ENCODE measurements around the gene DCUN1D3. TPM values are rescaled to one million over a fixed set of nuclear protein-coding genes. Genes with fewer than 3 reads are reported as not detected.
"Not testable (repeated sequence)": the region's sequence is repeated elsewhere in the genome, so short reads cannot be mapped to it uniquely, and the experiment has no call there.

Gene DCUN1D3, protein sequence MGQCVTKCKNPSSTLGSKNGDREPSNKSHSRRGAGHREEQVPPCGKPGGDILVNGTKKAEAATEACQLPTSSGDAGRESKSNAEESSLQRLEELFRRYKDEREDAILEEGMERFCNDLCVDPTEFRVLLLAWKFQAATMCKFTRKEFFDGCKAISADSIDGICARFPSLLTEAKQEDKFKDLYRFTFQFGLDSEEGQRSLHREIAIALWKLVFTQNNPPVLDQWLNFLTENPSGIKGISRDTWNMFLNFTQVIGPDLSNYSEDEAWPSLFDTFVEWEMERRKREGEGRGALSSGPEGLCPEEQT
- 9.2 TPM for polyA plus RNA-seq (2013, experiment 1 of 2)
- 7.5 TPM for polyA plus RNA-seq (2013, experiment 2 of 2)

DNA sequence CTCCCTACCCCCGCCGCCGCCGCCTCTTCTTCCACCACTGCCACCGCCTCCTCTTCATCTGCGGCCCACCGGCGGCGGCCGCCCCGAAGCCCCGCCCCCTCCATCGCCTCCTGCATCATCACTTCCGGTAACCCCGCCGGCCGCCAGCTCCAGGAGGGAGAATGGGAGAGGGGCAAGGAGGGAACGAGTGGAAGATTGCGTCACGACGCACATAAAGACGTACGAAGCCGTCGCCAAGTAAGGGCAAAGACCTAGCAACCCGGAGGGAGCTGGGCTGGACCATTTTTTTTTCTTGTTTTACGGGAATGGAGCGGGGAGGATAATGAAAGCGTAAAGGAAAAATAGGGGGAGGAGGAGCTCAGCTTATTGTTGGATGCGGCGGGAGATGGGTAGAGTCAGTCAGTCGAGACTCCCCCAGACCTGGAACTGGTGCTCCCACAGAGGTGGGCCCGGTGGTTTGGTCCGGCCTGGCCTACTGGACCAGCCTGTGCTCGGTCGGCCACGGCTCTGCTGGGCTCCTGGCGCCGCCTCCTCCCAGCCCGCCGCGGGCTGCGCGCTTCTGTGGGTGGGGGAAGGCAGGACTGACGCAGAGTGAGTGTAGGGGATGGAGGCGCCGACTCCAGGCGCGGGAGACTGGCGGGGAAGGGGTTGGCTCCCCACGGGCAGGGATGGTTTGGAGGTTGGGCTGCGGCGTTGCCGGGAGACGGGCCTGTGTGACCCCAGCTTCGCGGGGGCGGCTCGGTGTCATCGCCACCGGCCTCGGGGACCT is at the start of gene DCUN1D3, which contains the start of gene LYRM1:
TSS of gene DCUN1D3 (minus strand) at position 60 of the 769 bp plus-strand sequence. CDS start 37,820 bp downstream, outside the sequence.
TSS of gene LYRM1 (plus strand) at position 473 of the 769 bp plus-strand sequence. CDS start 14,785 bp downstream, outside the sequence.
- H3K36me3 ChIP-seq (ENCODE audit: control insufficient read depth, insufficient read depth, low read length) = peaks cover 26% of the 10 kb centered on the region
- WGBS, 2 experiments (ENCODE audit: insufficient coverage in 2 of 2) = 0 to 1% methylated on average over 34 to 44 of the region's 62 CpGs
- no peaks in the 10 kb centered on the region for H3K9me3 ChIP-seq (ENCODE audit: control insufficient read depth, low read length)
- peak within 1 kb of the TSS; percentile 86 for H3K4me3 ChIP-seq (ENCODE audit: extremely low read depth, insufficient read depth, low read length, poor library complexity, severe bottlenecking)
- peaks cover 35% of the 10 kb centered on the region for H3K4me1 ChIP-seq (ENCODE audit: control insufficient read depth, insufficient read depth, low read length, poor library complexity, severe bottlenecking)
- H3K27ac ChIP-seq (ENCODE audit: low read depth, low read length, severe bottlenecking) = peak within 1 kb of the TSS; percentile 98

DNA sequence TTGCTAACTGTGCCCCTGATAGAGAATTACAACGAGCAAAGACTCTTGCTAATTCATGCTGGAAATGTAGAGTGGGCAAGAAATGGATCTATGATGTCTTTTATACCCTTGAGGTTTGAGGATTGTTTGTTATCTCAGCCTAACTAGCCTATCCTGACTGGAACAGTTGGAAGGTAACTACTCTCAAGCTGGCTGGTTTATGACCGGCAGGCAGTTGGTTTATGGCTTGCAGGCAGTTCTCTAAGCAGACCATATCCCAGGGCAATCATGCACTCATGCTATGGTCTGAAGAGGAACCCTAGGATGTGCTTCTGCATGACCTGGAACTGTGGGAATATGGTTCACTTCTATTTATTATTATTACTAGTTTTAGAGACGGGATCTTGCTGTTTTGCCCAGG is 49.5 kb upstream of the DCUN1D3 start:
- H3K4me1 ChIP-seq (ENCODE audit: control insufficient read depth, insufficient read depth, low read length, poor library complexity, severe bottlenecking) = no peaks in the 10 kb centered on the region
- no peak overlapping the region for H3K27ac ChIP-seq (ENCODE audit: low read depth, low read length, severe bottlenecking)
- no peaks in the 10 kb centered on the region for H3K36me3 ChIP-seq (ENCODE audit: control insufficient read depth, insufficient read depth, low read length)
- WGBS, 2 experiments (ENCODE audit: insufficient coverage in 2 of 2) = 97 to 100% methylated on average over 2 to 3 of the region's 3 CpGs
- no peaks in the 10 kb centered on the region for H3K9me3 ChIP-seq (ENCODE audit: control insufficient read depth, low read length)
- H3K4me3 ChIP-seq (ENCODE audit: extremely low read depth, insufficient read depth, low read length, poor library complexity, severe bottlenecking) = no peak overlapping the region

DNA sequence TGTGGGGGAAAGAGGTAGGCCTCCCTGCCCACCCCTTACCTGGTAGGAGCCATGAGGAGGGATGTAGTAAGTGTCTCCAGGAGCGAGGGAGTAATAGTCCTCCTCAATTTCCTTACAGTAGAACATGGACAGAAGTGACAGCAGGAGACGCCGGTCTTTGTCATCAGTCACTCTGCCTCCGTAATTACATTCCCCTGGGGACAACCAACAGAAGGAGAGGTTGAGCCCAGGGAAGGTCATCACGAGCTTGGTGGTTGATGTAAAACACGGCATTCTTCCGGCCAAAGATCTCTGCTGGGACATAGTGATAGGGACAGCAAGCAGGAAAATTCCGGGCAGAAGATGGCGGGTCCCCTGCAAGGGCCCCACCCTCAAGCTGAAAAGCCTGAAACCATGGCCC is 48.3 kb upstream of the DCUN1D3 start:
- 90 to 97% methylated on average over 8 to 9 of the region's 9 CpGs for WGBS, 2 experiments (ENCODE audit: insufficient coverage in 2 of 2)
- H3K4me3 ChIP-seq (ENCODE audit: extremely low read depth, insufficient read depth, low read length, poor library complexity, severe bottlenecking) = no peak overlapping the region
- no peak overlapping the region for H3K27ac ChIP-seq (ENCODE audit: low read depth, low read length, severe bottlenecking)
- H3K9me3 ChIP-seq (ENCODE audit: control insufficient read depth, low read length) = no peaks in the 10 kb centered on the region
- H3K36me3 ChIP-seq (ENCODE audit: control insufficient read depth, insufficient read depth, low read length) = no peaks in the 10 kb centered on the region
- no peaks in the 10 kb centered on the region for H3K4me1 ChIP-seq (ENCODE audit: control insufficient read depth, insufficient read depth, low read length, poor library complexity, severe bottlenecking)

DNA sequence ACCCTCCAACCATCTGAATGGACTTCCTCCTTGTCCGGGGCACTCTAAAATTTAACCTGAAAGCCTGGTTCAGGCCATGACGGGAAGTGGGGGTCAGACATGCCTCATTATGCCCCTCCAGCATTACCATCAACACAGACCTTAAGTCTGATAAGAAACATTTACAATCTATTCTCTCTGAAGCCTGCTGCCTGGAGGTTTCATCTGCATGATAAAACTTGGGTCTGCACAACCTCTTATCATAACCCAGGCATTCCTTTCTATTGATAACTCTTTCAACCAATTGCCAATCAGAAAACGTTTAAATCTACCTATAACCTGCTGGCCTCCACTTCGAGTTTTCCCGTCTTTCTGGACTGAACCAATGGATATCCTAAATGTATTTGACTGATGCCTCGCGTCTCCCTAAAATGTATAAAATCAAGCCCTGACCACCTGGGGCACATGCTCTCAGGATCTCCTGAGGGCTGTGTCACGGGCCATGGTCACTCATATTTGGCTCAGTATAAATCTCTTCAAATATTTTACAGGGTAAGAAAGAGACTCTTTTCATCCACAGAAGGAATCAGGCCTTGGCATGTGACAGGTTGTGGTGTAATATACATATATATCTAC is 46.0 kb upstream of the DCUN1D3 start:
- no peak overlapping the region for H3K4me3 ChIP-seq (ENCODE audit: extremely low read depth, insufficient read depth, low read length, poor library complexity, severe bottlenecking)
- H3K4me1 ChIP-seq (ENCODE audit: control insufficient read depth, insufficient read depth, low read length, poor library complexity, severe bottlenecking) = no peaks in the 10 kb centered on the region
- no peaks in the 10 kb centered on the region for H3K36me3 ChIP-seq (ENCODE audit: control insufficient read depth, insufficient read depth, low read length)
- no peak overlapping the region for H3K27ac ChIP-seq (ENCODE audit: low read depth, low read length, severe bottlenecking)
- H3K9me3 ChIP-seq (ENCODE audit: control insufficient read depth, low read length) = no peaks in the 10 kb centered on the region
- WGBS, 2 experiments (ENCODE audit: insufficient coverage in 2 of 2) = 87 to 92% methylated on average over 7 of the region's 8 CpGs

DNA sequence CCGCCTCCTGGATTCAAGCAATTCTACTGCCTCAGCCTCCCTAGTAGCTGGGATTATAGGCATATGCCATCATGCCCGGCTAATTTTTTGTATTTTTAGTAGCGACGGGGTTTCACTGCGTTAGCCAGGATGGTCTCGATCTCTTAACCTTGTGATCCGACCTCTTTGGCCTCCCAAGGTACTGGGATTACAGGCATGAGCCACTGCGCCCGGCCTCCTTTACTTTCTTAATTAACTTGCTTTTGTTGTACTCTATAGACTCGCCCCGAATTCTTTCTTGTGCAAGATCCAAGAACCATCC is 45.4 kb upstream of the DCUN1D3 start:
- H3K4me1 ChIP-seq (ENCODE audit: control insufficient read depth, insufficient read depth, low read length, poor library complexity, severe bottlenecking); H3K27ac ChIP-seq (ENCODE audit: low read depth, low read length, severe bottlenecking); H3K9me3 ChIP-seq (ENCODE audit: control insufficient read depth, low read length); H3K36me3 ChIP-seq (ENCODE audit: control insufficient read depth, insufficient read depth, low read length); H3K4me3 ChIP-seq (ENCODE audit: extremely low read depth, insufficient read depth, low read length, poor library complexity, severe bottlenecking): not testable (repeated sequence)
- WGBS, 2 experiments (ENCODE audit: insufficient coverage in 2 of 2) = 93% methylated on average over 11 of the region's 11 CpGs

DNA sequence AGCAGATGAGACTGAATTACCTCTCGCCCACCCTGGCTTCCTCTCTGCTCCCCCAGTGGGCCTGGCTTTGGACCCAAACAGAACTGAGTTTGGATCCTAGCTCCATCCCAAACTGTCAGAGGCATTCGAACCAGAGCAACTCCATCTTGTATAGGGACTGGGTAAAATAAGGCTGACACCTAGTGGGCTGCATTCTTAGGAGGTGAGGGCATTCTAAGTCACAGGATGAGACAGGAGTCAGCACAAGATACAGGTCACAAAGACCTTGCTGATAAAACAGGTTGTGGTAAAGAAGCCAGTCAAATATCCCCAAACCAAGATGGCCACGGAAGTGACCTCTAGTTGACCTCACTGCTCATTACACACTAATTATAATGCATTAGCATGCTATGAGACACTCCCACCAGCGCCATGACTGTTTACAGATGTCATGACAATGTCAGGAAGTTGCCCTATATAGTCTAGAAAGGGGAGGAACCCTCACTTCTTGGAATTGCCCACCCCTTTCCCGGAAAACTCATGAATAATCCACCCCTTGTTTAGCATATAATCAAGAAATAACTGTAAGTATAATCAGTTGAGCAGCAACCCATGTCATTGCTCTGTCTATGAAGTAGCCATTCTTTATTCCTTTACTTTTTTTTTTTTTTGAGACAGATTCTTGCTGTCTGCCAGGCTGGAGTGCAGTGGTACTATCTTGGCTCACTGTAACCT is 44.9 kb upstream of the DCUN1D3 start:
- H3K4me1 ChIP-seq (ENCODE audit: control insufficient read depth, insufficient read depth, low read length, poor library complexity, severe bottlenecking) = no peaks in the 10 kb centered on the region
- H3K4me3 ChIP-seq (ENCODE audit: extremely low read depth, insufficient read depth, low read length, poor library complexity, severe bottlenecking) = no peak overlapping the region
- no peaks in the 10 kb centered on the region for H3K36me3 ChIP-seq (ENCODE audit: control insufficient read depth, insufficient read depth, low read length)
- H3K9me3 ChIP-seq (ENCODE audit: control insufficient read depth, low read length) = no peaks in the 10 kb centered on the region
- no peak overlapping the region for H3K27ac ChIP-seq (ENCODE audit: low read depth, low read length, severe bottlenecking)
- 100% methylated on average over 2 of the region's 5 CpGs; no CpG with 5 or more reads in 1 of the 2 experiments for WGBS, 2 experiments (ENCODE audit: insufficient coverage in 2 of 2)

DNA sequence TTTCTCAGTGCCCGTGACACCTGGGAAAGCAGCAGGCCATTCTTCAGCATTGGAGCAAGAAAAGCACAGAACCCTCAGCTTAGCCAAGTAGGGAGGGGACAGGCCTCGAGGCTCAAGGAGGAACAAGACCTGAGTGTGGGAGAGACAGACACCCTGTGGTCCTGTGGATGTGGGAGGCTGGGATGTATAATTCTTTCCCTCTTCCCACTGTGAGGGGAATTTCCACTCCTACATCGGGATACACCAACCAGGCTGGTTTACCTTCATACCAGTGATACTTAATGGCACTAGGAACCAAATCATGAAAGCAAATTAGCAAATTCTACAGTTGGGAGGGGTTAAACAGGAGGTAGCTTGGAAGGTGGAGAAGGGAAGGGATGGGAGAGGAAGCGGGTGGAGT is 42.1 kb upstream of the DCUN1D3 start:
- H3K36me3 ChIP-seq (ENCODE audit: control insufficient read depth, insufficient read depth, low read length) = no peaks in the 10 kb centered on the region
- no peaks in the 10 kb centered on the region for H3K9me3 ChIP-seq (ENCODE audit: control insufficient read depth, low read length)
- no peak overlapping the region for H3K27ac ChIP-seq (ENCODE audit: low read depth, low read length, severe bottlenecking)
- WGBS, 2 experiments (ENCODE audit: insufficient coverage in 2 of 2) = 90 to 100% methylated on average over 1 to 2 of the region's 4 CpGs
- H3K4me3 ChIP-seq (ENCODE audit: extremely low read depth, insufficient read depth, low read length, poor library complexity, severe bottlenecking) = no peak overlapping the region
- no peaks in the 10 kb centered on the region for H3K4me1 ChIP-seq (ENCODE audit: control insufficient read depth, insufficient read depth, low read length, poor library complexity, severe bottlenecking)

DNA sequence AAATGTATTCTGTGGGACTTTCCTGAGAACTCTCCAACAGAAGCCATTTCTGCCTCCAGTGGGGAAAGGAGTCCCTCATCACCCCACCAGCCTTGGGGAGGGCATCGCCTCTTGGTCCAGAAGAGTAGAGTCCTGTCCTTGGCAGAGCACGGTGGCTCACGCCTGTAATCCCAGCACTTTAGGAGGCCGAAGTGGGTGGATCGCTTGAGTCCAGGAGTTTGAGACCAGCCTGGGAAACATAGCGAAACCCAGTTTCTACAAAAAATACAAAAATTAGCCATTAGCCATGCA is 41.4 kb upstream of the DCUN1D3 start:
- 87 to 91% methylated on average over 6 of the region's 6 CpGs for WGBS, 2 experiments (ENCODE audit: insufficient coverage in 2 of 2)
- no peak overlapping the region for H3K27ac ChIP-seq (ENCODE audit: low read depth, low read length, severe bottlenecking)
- H3K4me1 ChIP-seq (ENCODE audit: control insufficient read depth, insufficient read depth, low read length, poor library complexity, severe bottlenecking) = no peaks in the 10 kb centered on the region
- H3K9me3 ChIP-seq (ENCODE audit: control insufficient read depth, low read length) = no peaks in the 10 kb centered on the region
- H3K4me3 ChIP-seq (ENCODE audit: extremely low read depth, insufficient read depth, low read length, poor library complexity, severe bottlenecking) = no peak overlapping the region
- H3K36me3 ChIP-seq (ENCODE audit: control insufficient read depth, insufficient read depth, low read length) = no peaks in the 10 kb centered on the region

DNA sequence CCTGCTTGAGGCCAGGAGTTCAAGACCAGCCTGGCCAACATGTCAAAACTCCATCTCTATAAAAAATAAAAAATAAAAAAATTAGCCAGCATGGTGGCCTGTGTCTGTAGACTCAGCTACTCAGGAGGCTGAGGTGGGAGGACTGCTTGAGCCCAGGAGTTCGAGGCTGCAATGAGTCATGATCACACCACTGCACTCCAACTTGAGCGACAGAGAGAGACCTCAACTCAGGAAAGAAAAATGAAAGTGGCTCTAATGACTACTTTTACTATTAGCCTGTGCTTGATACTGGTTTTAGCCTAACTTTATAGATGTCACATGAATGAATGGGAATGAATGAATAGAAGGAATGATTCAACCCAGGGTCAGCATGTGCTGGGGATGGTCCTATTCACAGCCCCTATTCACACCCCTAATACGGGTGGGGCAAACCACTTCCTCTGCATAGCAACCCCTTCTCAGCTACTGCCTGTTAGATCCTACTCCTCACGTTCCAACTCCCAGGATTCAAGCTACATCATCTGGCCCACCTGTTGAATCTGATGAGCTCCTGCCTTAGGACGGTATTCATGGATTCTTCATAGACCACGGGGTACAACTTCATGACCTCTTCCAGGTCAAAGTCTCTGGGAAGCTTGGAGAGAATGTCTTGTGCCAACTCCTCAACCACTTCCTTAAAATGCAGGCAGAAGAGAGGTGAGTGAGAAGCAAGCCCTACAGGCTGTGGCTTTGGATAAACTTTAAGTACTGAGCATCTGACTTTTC is 40.9 kb upstream of the DCUN1D3 start:
- Histone ChIP-seq H3K4me3 (ENCODE audit: extremely low read depth, insufficient read depth, low read length, poor library complexity, severe bottlenecking) (no peak overlapping the region), H3K27ac (ENCODE audit: low read depth, low read length, severe bottlenecking) (no peak overlapping the region), H3K36me3 (ENCODE audit: control insufficient read depth, insufficient read depth, low read length) (no peaks in the 10 kb centered on the region), H3K4me1 (ENCODE audit: control insufficient read depth, insufficient read depth, low read length, poor library complexity, severe bottlenecking) (no peaks in the 10 kb centered on the region), H3K9me3 (ENCODE audit: control insufficient read depth, low read length) (no peaks in the 10 kb centered on the region)
- WGBS, 2 experiments (ENCODE audit: insufficient coverage in 2 of 2) = 90 to 92% methylated on average over 5 to 6 of the region's 6 CpGs

DNA sequence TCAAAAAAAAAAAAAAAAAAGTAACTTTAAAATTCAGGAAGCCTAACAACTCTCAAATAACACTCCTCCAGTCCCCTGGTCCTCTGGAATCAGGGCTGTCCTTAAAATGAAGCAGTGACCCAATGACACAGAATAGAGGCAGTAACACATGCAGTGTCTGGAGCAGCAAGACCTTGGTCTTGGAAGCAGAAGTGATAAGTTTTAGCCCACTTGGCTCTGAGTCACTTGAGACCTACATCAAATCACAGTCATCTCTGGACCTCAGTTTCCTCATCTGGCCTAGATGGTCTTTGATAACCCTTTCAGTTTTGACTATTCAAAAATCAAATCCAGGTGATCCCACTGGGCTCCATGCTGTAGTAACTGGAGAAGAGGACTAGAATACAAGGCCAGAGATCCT is 39.5 kb upstream of the DCUN1D3 start:
- no peak overlapping the region for H3K4me3 ChIP-seq (ENCODE audit: extremely low read depth, insufficient read depth, low read length, poor library complexity, severe bottlenecking)
- H3K9me3 ChIP-seq (ENCODE audit: control insufficient read depth, low read length) = no peaks in the 10 kb centered on the region
- H3K4me1 ChIP-seq (ENCODE audit: control insufficient read depth, insufficient read depth, low read length, poor library complexity, severe bottlenecking) = no peaks in the 10 kb centered on the region
- H3K27ac ChIP-seq (ENCODE audit: low read depth, low read length, severe bottlenecking) = no peak overlapping the region
- no peaks in the 10 kb centered on the region for H3K36me3 ChIP-seq (ENCODE audit: control insufficient read depth, insufficient read depth, low read length)
